ENCODE measurements around the gene LLGL2.
"Not testable (repeated sequence)": the region's sequence is repeated elsewhere in the genome, so short reads cannot be mapped to it uniquely, and the experiment has no call there.

The LLGL2 gene

GRCh38 chr17:75572713-75573539 is 47.4 kb downstream of the LLGL2 start:
- DNase-seq: no peak

DNA sequence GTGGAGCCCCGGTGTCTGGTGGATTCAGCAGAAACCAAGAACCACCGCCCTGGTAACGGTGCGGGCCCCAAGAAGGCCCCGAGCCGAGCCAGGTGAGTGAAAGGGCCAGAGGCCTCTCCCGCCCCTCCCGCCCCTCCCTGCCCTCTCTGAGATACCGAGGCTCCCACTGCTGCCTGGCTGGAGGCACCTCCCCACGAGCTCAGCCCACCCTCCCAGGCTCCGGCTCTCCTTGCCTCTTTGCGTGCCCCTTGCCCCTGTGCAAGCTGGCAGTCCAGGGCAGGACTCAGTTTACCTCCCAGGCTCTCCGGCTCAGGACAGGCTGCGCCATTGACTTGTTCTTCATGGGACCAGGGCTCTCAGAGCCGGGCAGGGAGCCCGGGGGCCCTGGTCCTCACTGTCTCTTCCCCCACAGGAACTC is 48.1 kb downstream of the LLGL2 start:
- no peak for DNase-seq

DNA sequence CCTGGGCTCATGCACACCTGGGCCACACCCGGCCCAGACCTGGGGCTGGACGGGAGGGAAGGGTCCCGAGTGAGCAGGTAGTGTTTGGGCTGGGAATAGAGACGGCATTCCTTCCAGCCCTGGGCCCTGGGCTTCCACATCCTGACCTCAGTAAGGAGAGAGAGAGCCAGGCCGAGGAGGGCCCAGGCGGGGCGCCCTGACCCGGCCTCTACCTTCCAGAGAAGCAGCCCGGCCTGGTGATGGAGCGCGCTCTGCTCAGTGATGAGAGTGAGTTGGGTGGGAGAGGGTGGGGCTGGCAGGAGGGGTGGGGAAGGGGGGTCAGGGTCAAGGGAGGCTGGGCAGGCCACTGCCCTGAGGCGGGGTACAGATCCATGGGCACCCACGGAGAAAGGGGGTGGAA is 48.5 kb downstream of the LLGL2 start:
- no peak for DNase-seq

GRCh38 chr17:75574404-75575036 is 49.0 kb downstream of the LLGL2 start:
- DNase-seq: no peak

GRCh38 chr17:75575197-75575596 is 49.7 kb downstream of the LLGL2 start:
- no peak for DNase-seq

DNA sequence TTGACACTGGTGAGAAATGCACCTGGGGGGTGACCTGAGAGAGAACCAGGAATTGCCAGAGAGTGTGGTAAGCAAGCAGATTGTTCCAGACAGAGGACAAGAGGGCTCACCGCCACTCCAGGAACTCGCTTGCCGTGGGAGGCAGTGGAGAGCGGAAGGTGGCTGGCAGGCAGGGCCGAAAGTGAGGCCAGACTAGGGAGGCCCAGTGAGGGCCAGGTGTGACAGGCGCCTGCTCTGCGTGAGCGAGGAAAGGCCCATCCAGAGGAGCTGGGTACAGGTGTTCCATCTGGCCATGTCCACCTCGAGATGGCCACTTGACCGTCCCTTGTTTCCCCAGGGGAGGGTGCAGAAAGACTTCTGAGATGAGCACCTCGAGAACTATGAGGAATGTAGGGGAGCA is 50.2 kb downstream of the LLGL2 start:
- DNase-seq: no peak

GRCh38 chr17:75576661-75577060 is 51.2 kb downstream of the LLGL2 start:
- no peak for DNase-seq

GRCh38 chr17:75581121-75581725 is 55.7 kb downstream of the LLGL2 start:
- DNase-seq: not testable (repeated sequence)

DNA sequence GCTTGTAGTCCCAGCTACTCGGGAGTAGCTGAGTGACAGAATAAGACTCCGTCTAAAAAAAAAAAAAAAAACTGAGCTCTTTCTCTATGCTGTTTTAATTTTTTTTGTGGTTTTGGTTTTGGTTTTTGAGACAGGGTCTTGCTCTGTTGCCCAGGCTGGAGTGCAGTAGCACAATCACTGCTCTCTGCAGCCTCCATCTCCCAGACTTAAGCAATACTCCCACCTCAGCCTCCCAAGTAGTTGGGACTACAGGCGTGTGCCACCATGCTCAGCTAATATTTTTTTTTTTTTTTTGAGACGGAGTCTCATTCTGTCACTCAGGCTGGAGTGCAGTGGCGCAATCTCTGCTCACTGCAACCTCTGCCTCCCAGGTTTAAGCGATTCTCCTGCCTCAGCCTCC is 57.7 kb downstream of the LLGL2 start:
- DNase-seq: not testable (repeated sequence)

DNA sequence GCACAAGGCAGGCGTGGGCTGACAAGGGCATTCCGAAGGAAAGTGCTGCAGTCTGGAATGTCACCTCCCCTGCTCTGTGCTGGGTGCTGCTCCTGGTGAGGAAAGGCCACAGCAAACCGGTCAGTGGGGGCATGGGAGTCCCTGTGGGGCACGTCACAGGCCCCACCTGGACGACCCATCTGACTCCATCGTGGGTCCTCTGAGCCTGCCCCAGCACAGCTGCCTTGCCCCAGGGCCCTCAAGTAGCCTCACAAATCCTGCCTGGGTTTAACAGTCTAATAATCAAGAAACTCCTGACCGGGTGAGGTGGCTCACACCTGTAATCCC is 59.3 kb downstream of the LLGL2 start:
- no peak for DNase-seq

DNA sequence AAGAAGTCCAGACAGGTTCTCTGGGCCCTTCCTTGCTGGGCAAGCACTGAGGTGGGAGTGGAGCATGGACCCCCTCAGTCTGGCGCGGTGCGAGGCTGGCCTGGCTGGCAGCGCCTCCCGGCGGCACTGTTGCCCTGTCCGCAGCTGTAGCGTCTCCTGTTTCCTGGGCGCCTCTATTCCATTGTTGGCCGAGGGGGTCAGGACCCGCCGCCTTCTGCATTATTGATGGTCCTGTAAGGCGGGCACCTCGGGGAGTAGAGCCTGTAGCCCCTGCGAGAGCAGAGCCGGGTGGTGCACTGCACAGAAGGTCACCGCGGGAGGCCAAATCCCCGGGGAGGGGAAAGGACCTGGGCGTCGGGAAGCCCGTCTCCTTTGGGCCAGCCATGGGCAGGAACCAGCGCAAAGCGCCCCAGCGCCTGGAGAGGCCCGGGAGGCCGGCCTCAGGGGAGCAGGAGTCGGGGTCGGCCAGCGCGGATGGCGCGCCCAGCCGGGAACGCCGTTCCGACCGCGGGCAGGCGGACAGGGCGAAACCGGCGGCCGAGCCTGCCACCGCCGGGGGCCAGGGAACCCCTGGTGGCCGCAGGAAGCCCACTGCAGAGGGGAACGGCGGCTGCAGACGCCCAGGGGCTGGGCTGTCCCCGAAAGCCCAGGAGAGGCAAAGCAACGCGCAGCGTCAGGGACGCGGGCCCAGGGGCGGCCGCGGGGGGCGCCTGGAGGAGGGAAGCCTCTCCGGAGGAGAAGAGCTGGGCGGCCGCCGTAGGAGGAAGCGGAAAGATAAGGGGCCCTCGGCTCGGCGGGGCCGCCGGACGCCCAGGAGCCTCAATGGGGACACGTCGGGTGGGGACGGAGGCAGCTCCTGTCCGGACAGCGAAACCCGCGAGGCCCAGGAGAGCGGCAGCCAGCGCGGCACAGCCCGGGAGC is 62.4 kb downstream of the LLGL2 start, which contains the start of gene MYO15B:
Gene MYO15B, plus strand, starts transcription at position 126 of the 921 bp plus-strand sequence. Its CDS starts 258 bp downstream, at position 384.
- peak; percentile 7 to 65 for DNase-seq

- DNase-seq: no peak
Observed at GRCh38 chr17:75588596-75589011, 63.1 kb downstream of the LLGL2 start.

DNA sequence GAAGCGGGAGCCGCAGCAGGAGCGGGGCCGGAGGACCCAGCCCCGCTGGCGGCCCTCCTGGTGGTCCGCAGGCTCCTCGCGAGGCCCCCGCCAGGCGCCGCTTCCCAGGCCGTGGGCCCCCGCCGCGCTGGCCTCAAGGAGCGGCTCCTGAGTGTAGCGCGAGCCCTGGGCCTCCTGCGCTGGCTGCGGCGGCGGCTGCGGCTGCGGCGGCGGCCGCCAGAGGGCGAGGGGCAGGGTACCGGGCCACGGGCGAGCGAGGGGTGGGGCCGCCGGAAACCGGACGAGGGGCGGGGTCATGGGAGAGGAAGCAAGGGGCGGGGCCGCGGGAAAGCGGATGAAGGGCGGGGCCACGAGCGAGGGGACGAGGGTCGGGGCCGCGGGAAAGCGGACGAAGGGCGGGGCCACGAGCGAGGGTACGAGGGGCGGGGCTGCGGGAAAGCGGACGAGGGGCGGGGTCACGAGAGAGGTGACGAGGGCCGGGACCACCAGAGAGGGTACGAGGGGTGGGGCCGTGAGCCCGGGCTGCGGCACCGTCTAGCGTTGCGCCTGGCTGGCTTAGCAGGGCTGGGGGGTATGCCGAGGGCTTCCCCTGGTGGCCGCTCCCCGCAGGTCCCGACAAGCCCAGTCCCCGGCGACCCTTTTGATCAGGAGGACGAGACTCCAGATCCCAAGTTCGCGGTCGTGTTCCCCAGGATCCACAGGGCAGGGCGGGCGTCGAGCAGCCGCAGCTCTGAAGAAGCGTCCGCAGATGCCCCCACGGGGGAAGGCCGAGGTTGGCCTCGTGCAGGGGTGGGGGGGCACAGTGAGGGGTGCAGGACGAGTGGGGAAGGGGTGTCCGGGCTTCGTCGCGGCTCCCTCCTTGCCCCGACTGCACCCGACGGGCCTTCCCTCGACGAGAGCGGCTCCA is 63.8 kb downstream of the LLGL2 start:
- DNase-seq: peak; percentile 79 to 93

GRCh38 chr17:75589919-75590303 is 64.4 kb downstream of the LLGL2 start:
- DNase-seq: no peak

- DNase-seq: no peak
Observed at GRCh38 chr17:75590314-75590761, 64.8 kb downstream of the LLGL2 start.

DNA sequence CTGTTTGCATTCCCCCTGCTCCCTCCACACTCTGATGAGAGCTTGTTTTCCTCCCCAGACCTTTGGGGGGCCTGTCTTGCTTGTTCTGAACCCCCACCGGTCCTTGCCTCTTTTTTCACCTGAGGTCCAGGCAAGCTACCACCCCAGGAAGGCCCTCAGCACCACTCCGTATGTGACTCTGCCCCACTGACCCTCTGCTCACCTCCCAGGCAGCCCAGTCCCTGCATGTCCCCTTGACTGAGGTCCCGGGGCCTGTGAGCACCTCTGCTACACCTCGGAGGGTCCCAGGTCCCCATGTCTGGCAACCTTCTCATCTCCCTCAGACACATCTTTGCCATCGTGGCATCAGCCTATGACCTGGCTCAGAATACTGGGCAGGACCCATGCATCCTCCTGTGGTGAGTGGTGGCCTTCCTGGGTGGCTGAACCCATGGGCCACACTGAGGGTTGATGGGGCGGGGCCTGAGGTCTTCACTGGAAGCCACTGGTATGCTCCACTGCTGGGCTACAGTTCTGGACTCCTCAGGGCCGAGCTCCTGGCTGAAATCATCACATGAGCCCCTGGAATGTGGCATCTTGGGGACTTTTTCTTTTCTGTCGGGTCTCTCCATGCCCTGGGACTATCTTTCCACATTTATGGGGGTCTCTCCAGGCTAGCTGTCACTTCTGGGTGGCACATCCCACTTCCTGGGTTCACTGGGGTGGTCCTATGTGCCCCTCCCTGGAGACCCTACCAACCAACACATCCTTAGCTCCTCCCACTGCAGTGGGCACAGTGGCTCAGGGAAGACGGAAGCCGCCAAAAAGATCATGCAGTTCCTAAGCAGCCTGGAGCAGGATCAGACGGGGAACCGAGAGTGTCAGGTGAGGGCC is 65.6 kb downstream of the LLGL2 start:
- no peak for DNase-seq

GRCh38 chr17:75591722-75592302 is 66.3 kb downstream of the LLGL2 start:
- no peak for DNase-seq

DNA sequence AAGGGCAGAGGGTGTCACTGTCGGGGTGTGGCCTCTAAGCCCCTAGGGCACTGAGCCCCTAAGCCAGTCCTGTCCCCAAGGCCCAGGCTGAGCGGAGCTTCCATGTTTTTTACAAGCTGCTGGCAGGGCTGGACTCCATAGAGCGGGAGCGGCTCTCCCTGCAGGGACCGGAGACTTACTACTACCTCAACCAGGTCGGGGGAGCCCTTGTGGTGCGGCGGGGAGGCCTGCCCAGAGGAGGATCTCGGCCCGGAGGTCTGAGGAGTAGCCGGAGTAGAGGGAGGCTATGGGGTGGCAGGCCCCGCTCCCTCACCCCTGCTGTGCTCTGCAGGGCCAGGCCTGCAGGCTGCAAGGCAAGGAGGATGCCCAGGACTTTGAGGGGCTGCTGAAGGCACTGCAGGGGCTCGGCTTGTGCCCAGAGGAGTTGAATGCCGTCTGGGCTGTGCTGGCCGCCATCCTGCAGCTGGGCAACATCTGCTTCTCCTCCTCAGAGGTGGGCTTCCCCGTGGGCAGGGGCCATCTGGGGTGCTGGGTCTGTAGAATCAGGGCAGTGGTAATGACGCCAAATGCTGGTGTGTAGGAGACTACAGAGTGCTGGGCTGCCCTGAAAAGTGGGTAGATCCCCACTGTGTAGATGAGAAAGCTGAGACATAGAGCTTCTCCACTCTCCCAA is 67.0 kb downstream of the LLGL2 start:
- no peak for DNase-seq

DNA sequence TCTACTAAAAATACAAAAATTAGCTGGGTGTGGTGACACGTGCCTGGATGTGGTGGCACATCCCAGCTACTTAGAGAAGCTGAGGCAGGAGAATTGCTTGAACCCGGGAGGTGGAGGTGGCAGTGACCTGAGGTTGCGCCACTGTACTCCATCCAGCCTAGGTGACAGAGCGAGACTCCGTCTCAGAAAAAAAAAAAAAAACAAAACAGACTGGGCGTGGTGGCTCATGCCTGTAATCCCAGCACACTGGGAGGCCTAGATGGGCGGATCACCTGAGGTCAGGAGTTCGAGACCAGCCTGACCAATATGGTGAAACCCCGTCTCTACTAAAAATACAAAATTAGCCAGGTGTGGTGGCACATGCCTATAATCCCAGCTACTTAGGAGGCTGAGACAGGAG is 67.9 kb downstream of the LLGL2 start:
- not testable (repeated sequence) for DNase-seq

Measured in hippocampal formation (tissue), 2 donors.